GM15510 (cell line): Measurements from ENCODE around the gene PEPD.

Experiments used
- POLR2A ChIP-seq: IDR thresholded peaks from 3 replicates; pipeline ENCODE4 v1.6.1; 2011; ENCODE audit warnings: borderline replicate concordance; ENCODE audit not compliant: insufficient read length; ENCODE audit errors: extremely low read depth

PEPD gene

GRCh38 chr19:33521480-33522370 lies at the start of gene PEPD:
PEPD (minus strand) TSS chr19:33521791; CDS start chr19:33521760, 31 bp downstream.
- peak; percentile 85 for TF ChIP-seq POLR2A

DNA sequence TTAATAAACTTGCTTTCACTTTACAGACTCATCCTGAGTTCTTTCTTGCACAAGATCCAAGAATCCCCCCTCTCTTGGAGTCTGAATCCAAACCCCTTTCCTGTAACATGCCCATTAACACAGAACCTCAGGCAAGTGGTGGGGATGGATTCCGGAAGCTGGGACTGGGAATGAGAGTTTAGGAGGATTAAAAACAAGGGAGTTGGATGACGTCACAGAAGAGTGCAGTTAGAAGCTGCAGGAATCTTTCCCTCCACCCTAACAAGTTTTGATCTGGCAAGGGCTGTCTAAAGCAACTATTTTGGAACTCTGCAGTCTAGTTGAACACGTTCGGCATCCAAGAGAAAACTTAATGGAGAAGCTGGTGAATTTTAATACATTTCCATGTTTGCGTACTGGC lies 48.2 kb upstream of the PEPD start:
- no peak for TF ChIP-seq POLR2A

GRCh38 chr19:33568706-33569105 lies 47.1 kb upstream of the PEPD start:
- TF ChIP-seq POLR2A = no peak

GRCh38 chr19:33564836-33565338 lies 43.3 kb upstream of the PEPD start:
- TF ChIP-seq POLR2A = no peak

DNA sequence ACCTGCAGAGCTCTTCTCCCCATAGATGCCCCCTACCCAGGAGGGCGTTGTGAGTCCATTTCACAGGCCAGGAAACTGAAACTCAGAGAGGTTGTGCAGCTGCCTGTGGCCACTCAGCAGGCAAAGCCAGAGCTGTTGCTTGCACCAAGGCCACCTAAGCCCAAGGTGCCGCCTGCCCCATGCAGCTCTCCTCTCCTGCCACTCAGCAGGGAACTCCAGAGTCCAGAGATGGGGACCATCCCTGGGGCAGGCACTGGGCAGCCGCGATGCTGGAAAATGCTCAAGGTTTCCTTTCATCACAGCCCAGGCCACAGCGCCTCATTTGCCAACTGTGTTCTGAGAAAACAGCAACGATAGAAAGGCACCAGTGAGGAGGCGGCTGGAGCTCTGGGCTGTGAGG lies 41.0 kb upstream of the PEPD start:
- no peak for TF ChIP-seq POLR2A

DNA sequence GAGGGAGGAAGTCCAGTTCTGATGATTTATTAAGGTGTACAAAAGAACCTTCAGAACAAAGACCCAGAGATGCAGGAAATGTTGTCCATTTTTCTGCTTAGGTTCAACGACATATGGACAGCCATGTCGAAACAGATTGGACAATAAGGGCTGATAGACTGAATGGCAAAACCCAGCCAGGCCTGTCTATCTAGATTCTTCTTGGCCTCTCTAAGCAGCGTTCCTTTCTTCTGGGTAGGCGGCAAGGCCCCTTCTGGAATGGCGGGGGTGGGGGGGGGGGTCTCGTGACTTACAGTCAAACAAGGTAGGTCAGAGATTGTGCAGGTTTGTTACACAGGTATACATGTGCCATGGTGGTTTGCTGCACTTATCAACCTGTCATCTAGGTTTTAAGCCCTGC lies 39.7 kb upstream of the PEPD start:
- no peak for TF ChIP-seq POLR2A

DNA sequence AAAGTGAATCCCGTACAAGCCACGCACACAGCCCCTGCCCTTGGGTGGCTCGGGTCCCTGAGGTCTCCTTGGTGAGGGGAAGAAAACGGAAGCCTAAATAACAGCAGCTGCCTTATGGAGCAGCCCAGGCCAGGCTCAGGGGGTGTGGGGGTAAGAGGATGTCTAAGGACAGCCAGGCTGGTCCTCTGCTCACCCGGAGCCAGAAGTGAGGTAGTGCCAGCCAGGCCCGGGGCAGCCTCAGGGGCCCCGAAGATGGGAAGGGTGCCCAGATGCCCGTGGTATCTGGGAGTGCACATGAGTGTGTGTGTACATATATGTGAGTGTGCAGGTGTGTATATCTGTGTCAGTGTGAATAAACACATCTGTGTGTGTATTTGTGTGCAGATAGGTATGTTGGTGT lies 38.4 kb upstream of the PEPD start:
- no peak for TF ChIP-seq POLR2A

- no peak for TF ChIP-seq POLR2A
These were observed 37.3 kb upstream of the PEPD start for GRCh38 chr19:33558856-33559255.

DNA sequence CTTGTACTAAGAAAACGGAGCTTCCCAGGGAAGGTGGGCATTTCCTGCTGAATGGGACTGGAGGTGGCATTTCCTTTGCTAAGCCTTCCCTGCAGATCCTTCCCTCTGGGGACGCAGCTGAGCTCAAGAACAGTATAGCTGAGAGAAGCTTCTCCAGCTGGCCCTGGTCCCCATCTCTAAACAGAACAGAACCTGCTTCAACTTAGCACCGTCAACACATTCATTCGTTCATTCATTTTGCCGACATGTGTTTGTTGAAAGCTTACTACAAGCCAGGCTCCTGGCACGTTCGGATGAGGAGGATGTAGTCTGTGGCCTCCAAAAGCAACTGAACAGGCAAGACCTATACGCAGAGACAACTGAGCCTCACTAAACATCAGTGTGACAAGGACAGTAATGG lies 36.6 kb upstream of the PEPD start:
- no peak for TF ChIP-seq POLR2A

- TF ChIP-seq POLR2A = no peak
These were observed 36.1 kb upstream of the PEPD start for GRCh38 chr19:33557720-33558119.

GRCh38 chr19:33557196-33557595 lies 35.6 kb upstream of the PEPD start:
- no peak for TF ChIP-seq POLR2A

- no peak for TF ChIP-seq POLR2A
These were observed 34.7 kb upstream of the PEPD start for GRCh38 chr19:33556261-33556660.

DNA sequence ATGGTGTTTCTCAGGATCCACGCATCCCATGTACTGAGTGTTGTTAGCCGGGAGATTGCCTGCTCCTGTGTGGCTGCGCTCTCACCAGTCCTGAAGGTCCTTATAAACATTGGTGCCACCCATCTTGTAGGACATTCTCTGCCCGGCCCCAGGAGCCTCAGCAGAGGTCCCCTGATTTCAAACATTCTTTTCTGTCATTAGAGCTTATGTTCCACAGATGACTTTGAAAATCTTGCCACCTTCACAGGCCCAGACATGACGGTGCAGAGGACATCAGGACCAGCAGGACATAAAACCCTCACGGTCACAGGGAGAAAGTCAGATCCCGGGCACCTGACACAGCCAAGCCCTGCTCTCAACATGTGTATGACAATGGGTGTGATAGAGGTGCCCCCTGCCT lies 33.2 kb upstream of the PEPD start:
- no peak for TF ChIP-seq POLR2A

DNA sequence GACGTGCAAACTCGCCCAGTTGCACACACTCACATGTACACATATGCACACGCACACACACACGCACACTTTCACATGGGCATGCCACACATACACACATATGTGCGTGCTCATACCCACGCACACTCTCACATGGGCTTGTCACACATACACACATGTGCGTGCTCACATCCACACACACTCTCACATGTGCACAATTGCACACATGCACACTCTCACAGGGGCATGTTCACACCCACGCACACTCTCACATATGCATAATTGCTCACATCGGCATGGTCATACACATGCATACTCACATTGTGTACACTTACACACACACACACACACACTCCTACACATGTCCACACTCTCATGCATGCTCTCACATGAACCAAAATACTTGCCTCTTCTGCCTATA lies 32.8 kb upstream of the PEPD start:
- no peak for TF ChIP-seq POLR2A

DNA sequence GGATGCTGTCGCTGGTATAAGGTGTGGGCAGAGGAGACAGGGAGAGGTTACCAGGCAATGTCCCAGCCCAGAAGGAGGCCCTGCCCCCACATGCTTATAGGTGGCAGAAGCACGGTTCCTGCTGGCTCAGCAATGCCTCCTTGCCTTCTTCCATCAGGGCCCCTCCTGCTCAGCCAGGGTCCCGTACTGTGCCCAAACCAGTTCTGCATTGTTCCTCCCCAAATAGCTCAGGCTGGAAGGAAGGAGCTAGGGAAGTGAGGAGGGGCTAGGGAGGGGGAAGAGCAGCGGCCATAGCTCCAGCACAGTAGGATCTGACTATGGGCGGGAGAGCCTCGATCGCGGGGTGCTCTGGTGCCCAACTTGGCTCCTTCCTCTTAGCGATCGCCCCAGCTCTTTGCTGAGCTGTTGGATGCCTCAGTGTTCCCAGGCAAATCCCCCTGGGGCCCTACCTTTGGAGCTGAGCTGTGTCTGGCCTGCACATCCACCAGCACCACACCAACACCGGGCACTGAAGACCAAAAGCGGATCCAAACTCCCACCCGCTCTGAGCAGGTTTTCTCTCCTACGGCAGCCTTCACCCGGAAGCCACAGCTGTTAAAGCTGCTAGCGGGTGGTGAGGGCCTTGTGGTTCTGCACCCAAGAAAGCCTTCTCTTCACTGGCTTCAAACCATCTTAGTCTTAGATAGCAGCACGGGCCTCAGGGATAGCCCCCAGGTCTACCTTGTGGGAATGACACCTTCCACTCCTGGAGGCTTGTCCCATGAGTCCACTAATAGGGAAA lies 32.1 kb upstream of the PEPD start:
- TF ChIP-seq POLR2A = no peak

DNA sequence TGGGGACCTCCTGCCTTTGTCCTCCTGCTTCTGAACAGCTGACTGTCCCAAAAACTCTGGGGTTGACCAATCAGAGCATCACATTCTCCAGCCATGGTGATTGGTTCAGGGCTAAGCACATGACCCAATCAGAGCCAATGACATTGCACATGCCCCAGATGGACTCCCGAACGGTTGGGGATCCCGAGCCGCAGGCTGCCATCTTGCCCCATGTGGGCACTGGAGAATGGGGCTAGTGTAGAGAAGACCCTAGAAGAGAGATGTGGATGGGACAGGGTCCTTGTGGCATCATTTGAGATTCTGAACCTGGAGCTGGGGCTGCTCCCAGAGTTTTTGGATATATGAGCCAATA lies 31.3 kb upstream of the PEPD start:
- TF ChIP-seq POLR2A = no peak

GRCh38 chr19:33552191-33552927 lies 30.8 kb upstream of the PEPD start:
- no peak for TF ChIP-seq POLR2A
